Stimulated activated CD4-positive, alpha-beta T cell treated with anti-CD3 and anti-CD28 coated beads, TNF-alpha, amount 100 ng/mL, for 1 hour (primary cell): ENCODE data around the gene HELZ2.

Source experiments
- DNase-seq, 3 donors: peaks; one replicate each; pipeline ENCODE4 v3.0.0-alpha.2; 2020; ENCODE audit warnings: low read depth in 3 of 3, low spot score in 1 of 3

The HELZ2 gene

DNA sequence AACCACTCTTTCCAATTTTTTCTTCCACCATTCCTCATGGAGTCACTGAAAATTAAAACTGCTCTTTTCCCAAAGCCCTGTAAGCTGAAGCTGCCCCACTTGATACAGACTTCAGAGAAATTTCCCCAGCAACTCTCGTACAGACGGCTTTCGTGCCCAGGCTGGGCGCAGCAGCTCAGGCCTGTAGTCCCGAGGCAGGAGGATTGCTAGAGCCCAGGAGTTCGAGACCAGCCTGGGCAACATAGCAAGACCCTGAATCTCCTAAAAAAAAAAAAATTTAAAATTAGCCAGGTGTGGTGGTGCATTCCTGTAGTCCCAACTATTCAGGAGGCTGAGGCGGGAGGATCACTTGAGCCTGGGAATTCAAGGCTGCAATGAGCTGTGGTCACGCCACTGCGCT is 46.9 kb downstream of the HELZ2 start:
- no peak for DNase-seq

DNA sequence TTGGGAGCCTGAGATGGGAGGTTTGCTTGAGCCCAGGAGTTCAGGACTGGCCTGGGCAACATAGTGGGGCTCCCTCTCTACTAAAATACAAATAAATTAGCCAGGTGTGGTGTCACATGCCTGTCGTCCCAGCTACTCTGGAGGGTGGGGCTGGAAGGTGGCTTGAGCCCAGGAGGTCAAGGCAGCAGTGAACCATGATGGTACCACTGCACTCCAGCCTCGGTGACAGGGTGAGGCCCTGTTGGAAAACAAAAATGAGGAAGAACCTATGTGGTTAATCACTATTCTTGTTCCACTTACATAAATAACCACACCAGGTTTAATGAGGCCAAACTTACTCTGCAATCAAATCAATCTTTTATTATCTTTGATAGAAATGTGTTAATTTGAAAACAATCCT is 48.1 kb downstream of the HELZ2 start:
- DNase-seq: no peak

DNA sequence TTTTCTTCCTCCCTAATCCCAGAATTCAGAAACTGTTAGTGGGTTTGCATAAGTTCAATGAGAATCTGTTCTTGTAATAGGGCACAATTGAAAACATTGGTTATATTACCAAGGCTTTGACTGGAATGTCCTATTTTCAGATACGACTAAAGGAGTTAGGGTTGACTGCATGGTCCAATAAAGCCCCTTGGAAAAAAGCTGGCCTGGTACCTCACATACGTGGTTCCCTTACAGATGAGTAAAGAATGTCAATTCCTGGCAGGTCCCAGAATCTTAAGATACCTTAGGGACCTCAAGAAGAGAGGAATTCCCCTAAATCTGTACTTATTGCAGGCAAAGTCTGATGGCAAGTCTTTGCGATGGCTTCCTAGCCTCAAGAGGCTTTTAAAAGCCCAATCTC is 48.9 kb downstream of the HELZ2 start:
- DNase-seq: no peak
